ENCODE measurements around the gene CPTP. TPM values are rescaled to one million over a fixed set of nuclear protein-coding genes. Genes with fewer than 3 reads are reported as not detected.
A peak's percentile ranks its signal among the peaks of the same experiment; 100 is the strongest.

The CPTP gene
- total RNA-seq, 1 donor from 2014 or later: 20.4 TPM

GRCh38 chr1:1355416-1355815 lies 30.8 kb downstream of the CPTP start:
- TF ChIP-seq CTCF (IDR thresholded peaks at IDR 0.05): no peak
- Histone ChIP-seq H3K27me3 (ENCODE audit: low read depth) (peaks cover 59% of the 10 kb centered on the region), H3K36me3 (peaks cover 8% of the 10 kb centered on the region), H3K27ac (no peak overlapping the region), H3K4me3 (peak overlapping the region; percentile 39), H3K9me3 (no peaks in the 10 kb centered on the region), H3K4me1 (peaks cover 53% of the 10 kb centered on the region)
- ATAC-seq (peak; percentile 11 to 32), DNase-seq (no peak)
- intact Hi-C loops (cut with DNase I): no loop called here

- Histone ChIP-seq H3K9me3 (no peaks in the 10 kb centered on the region), H3K27ac (no peak overlapping the region), H3K4me3 (peak overlapping the region; percentile 60), H3K36me3 (peaks cover 8% of the 10 kb centered on the region), H3K4me1 (peaks cover 61% of the 10 kb centered on the region), H3K27me3 (ENCODE audit: low read depth) (peaks cover 59% of the 10 kb centered on the region)
- intact Hi-C loops (cut with DNase I): no loop called here
- no peak for DNase-seq
- no peak for ATAC-seq
- no peak for TF ChIP-seq CTCF (IDR thresholded peaks at IDR 0.05)
These were observed 31.7 kb downstream of the CPTP start for GRCh38 chr1:1356166-1356795.

GRCh38 chr1:1356796-1357401 lies 32.3 kb downstream of the CPTP start:
- no peak for TF ChIP-seq CTCF (IDR thresholded peaks at IDR 0.05)
- peak overlapping the region; percentile 60 for H3K4me3 ChIP-seq
- peaks cover 56% of the 10 kb centered on the region for H3K4me1 ChIP-seq
- H3K9me3 ChIP-seq: no peaks in the 10 kb centered on the region
- ATAC-seq: peak; percentile 3 to 37
- peaks cover 59% of the 10 kb centered on the region for H3K27me3 ChIP-seq (ENCODE audit: low read depth)
- DNase-seq: no peak
- H3K27ac ChIP-seq: peak overlapping the region; percentile 46
- peaks cover 8% of the 10 kb centered on the region for H3K36me3 ChIP-seq
- intact Hi-C loops (cut with DNase I): no loop called here

GRCh38 chr1:1357871-1358432 lies 33.4 kb downstream of the CPTP start:
- no peak for TF ChIP-seq CTCF (IDR thresholded peaks at IDR 0.05)
- H3K27me3 ChIP-seq (ENCODE audit: low read depth): peaks cover 54% of the 10 kb centered on the region
- DNase-seq: no peak

GRCh38 chr1:1358433-1359271 lies 34.0 kb downstream of the CPTP start, which contains the start of gene MXRA8:
Gene MXRA8 (minus strand): TSS chr1:1358555. CDS start chr1:1358504, 51 bp downstream.
- Histone ChIP-seq H3K27ac (peak within 1 kb of the TSS; percentile 83), H3K36me3 (peaks cover 8% of the 10 kb centered on the region), H3K4me1 (peaks cover 39% of the 10 kb centered on the region), H3K4me3 (peak within 1 kb of the TSS; percentile 60), H3K27me3 (ENCODE audit: low read depth) (peaks cover 47% of the 10 kb centered on the region), H3K9me3 (no peaks in the 10 kb centered on the region)
- no peak for TF ChIP-seq CTCF (IDR thresholded peaks at IDR 0.05)
- DNase-seq (no peak), ATAC-seq (peak; percentile 53 to 61)
- intact Hi-C loops (cut with DNase I): no loop called here

More at GRCh38 chr1:1357871-1358432, 33.4 kb downstream of the CPTP start:
- Histone ChIP-seq H3K9me3 (no peaks in the 10 kb centered on the region), H3K27ac (peak overlapping the region; percentile 83), H3K36me3 (peaks cover 8% of the 10 kb centered on the region), H3K4me1 (peaks cover 45% of the 10 kb centered on the region), H3K4me3 (peak overlapping the region; percentile 60)
- peak in 1 of 2 donors; percentile 3 for ATAC-seq
- intact Hi-C loops (cut with DNase I): no loop called here

Measured in lower lobe of right lung (tissue), 2 donors.